ENCODE measurements around the gene TEX48.

- TF ChIP-seq CTCF (IDR thresholded peaks at IDR 0.05) = no peak
- TF ChIP-seq EP300 (IDR thresholded peaks at IDR 0.05) = no peak
- no peak for TF ChIP-seq POLR2A (IDR thresholded peaks at IDR 0.05)
These were observed 10.4 kb downstream of the TEX48 start for GRCh38 chr9:114671605-114672004.

Data from tibial nerve (tissue), 4 donors.